Gastroesophageal sphincter (tissue), 3 donors: ENCODE results near the gene RHBDF2.
"Not testable (repeated sequence)": the region's sequence is repeated elsewhere in the genome, so short reads cannot be mapped to it uniquely, and the experiment has no call there.

Source experiments
- CTCF ChIP-seq, 4 experiments: fragments of 200-600 bp in 2 of 4; fragments of 450-650 bp in 2 of 4; sonication (generic) in 1 of 4; IDR thresholded peaks; one replicate each; pipeline ENCODE4 v1.5.1; 2017 to 2019; ENCODE audit warnings: antibody characterized with exemption in 4 of 4, mild to moderate bottlenecking in 2 of 4, moderate library complexity in 2 of 4
- EP300 ChIP-seq: sonication (generic); formaldehyde crosslinking; IDR thresholded peaks from one replicate; pipeline ENCODE4 v1.6.1; 2017; ENCODE audit warnings: antibody characterized with exemption, mild to moderate bottlenecking
- POLR2A ChIP-seq, 2 donors: fragments of 450-650 bp; IDR thresholded peaks; one replicate each; pipeline ENCODE4 v1.6.1; 2017; ENCODE audit warnings: antibody characterized with exemption in 2 of 2, mild to moderate bottlenecking in 2 of 2, moderate library complexity in 1 of 2
- POLR2AphosphoS5 ChIP-seq: sonication (generic); formaldehyde crosslinking; IDR thresholded peaks from one replicate; pipeline ENCODE4 v1.6.1; 2017; ENCODE audit warnings: antibody characterized with exemption

- not testable (repeated sequence) for TF ChIP-seq POLR2A (IDR thresholded peaks at IDR 0.05); EP300; CTCF (IDR thresholded peaks at IDR 0.05); POLR2AphosphoS5
Observed at GRCh38 chr17:76533640-76534359, 32.6 kb upstream of the RHBDF2 start.
